ENCODE data around the gene PPIF.

DNA sequence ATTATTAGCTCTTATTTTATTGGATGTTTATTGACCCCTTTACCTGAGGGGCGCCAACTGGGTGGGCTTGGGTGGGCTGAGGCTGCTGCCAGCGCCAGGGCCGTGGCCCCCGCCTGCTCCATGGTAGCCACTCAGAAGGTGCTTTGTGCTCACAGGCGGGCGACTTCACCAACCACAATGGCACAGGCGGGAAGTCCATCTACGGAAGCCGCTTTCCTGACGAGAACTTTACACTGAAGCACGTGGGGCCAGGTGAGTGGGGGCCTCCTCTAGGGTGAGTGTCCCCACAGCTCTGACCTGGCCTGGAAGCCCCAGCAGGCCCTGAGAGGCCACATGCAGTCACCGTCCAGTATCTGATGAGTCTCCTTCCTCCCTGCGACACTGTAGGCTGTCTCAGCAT, 4.1 kb downstream of the PPIF start:
- TF ChIP-seq, protein P1, sequence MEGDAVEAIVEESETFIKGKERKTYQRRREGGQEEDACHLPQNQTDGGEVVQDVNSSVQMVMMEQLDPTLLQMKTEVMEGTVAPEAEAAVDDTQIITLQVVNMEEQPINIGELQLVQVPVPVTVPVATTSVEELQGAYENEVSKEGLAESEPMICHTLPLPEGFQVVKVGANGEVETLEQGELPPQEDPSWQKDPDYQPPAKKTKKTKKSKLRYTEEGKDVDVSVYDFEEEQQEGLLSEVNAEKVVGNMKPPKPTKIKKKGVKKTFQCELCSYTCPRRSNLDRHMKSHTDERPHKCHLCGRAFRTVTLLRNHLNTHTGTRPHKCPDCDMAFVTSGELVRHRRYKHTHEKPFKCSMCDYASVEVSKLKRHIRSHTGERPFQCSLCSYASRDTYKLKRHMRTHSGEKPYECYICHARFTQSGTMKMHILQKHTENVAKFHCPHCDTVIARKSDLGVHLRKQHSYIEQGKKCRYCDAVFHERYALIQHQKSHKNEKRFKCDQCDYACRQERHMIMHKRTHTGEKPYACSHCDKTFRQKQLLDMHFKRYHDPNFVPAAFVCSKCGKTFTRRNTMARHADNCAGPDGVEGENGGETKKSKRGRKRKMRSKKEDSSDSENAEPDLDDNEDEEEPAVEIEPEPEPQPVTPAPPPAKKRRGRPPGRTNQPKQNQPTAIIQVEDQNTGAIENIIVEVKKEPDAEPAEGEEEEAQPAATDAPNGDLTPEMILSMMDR (conservative IDR thresholded peaks at IDR 0.05; ENCODE audit: low read length): no peak
- no peak for TF ChIP-seq EZH2phosphoT487 (IDR thresholded peaks at IDR 0.05; ENCODE audit: borderline replicate concordance, low read depth, low read length)
